ENCODE data around the gene TRAPPC3L.

TRAPPC3L gene

GRCh38 chr6:116530436-116530835, 15.0 kb downstream of the TRAPPC3L start:
- Histone ChIP-seq H3K4me2 (ENCODE audit: low read length) (0 out of 2 replicates have a peak overlapping the region, but pooled peaks have one; percentile 4), H3K27ac (ENCODE audit: low read length) (no peak overlapping the region), H3K9ac (ENCODE audit: low read length) (no peak overlapping the region)

DNA sequence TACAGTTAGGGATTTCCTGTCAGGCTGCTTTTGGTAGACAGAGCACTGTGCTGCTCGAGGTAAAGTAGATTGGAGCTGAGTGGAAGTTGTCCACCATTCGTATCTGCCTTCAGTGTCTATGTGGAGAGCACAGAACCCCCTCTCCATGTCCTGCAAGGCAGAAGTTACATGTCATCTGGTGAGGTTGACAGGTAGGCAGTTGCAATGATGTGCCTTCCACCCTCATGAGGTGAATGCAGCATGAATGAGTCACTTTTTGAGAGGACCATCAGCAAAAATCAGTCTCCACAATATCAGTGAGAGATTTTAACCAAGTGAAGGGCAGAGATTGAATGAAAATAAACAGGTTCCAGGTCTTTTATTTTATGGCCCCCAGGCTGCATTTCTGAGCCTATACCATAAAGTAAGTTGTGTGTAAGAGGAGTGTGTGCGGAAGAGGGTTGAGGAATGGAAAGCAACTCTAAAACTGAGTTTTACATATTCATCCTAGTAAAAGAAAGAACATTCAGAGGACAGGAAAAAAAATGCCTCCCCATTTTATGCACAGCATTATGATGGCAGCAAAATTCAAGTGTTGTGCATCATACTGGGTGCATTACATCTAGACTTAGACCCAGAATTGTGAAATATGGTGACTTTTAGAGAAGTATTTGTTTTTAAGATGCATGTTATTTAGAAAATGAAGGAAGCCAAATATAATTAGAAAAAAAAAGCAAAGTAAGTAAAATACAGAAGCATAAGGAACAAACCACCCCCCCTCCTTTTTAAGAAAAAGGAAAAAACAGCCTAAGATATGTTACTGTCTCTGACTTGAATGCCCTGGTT, 15.8 kb downstream of the TRAPPC3L start:
- no peaks in the 10 kb centered on the region for H3K27me3 ChIP-seq (ENCODE audit: low read depth, low read length)
- H2AFZ ChIP-seq (ENCODE audit: low read depth, low read length), result no peak overlapping the region
- no peaks in the 10 kb centered on the region for H3K9me3 ChIP-seq (ENCODE audit: insufficient read depth, low read length)
- no peak overlapping the region for H3K4me2 ChIP-seq (ENCODE audit: low read length)
- no peaks in the 10 kb centered on the region for H3K36me3 ChIP-seq (replicated peaks; ENCODE audit: low read depth, low read length)
- peaks cover 41% of the 10 kb centered on the region for H3K4me1 ChIP-seq (ENCODE audit: low read length)
- no peak overlapping the region for H3K4me3 ChIP-seq (ENCODE audit: low read length)
- no peak overlapping the region for H3K9ac ChIP-seq (ENCODE audit: low read length)
- no peak for TF ChIP-seq CTCF (IDR thresholded peaks at IDR 0.05; ENCODE audit: low read depth, low read length)
- H4K20me1 ChIP-seq (ENCODE audit: insufficient read depth, low read length), result no peaks in the 10 kb centered on the region
- no peak overlapping the region for H3K27ac ChIP-seq (ENCODE audit: low read length)
- H3K79me2 ChIP-seq (ENCODE audit: low read length), result no peaks in the 10 kb centered on the region

More at GRCh38 chr6:116530436-116530835, 15.0 kb downstream of the TRAPPC3L start:
- no peaks in the 10 kb centered on the region for H3K36me3 ChIP-seq (replicated peaks; ENCODE audit: low read depth, low read length)
- H4K20me1 ChIP-seq (ENCODE audit: insufficient read depth, low read length), result no peaks in the 10 kb centered on the region
- TF ChIP-seq CTCF (IDR thresholded peaks at IDR 0.05; ENCODE audit: low read depth, low read length) (no peak), EZH2phosphoT487 (IDR thresholded peaks at IDR 0.05; ENCODE audit: low read depth) (no peak)
- no peaks in the 10 kb centered on the region for H3K79me2 ChIP-seq (ENCODE audit: low read length)
- H3K9me3 ChIP-seq (ENCODE audit: insufficient read depth, low read length), result no peaks in the 10 kb centered on the region
- H3K4me1 ChIP-seq (ENCODE audit: low read length), result peaks cover 41% of the 10 kb centered on the region
- H3K27me3 ChIP-seq (ENCODE audit: low read depth, low read length), result no peaks in the 10 kb centered on the region
- H2AFZ ChIP-seq (ENCODE audit: low read depth, low read length), result no peak overlapping the region
- H3K4me3 ChIP-seq (ENCODE audit: low read length), result no peak overlapping the region

- Histone ChIP-seq H3K4me1 (ENCODE audit: low read length) (peaks cover 41% of the 10 kb centered on the region), H3K79me2 (ENCODE audit: low read length) (no peaks in the 10 kb centered on the region), H4K20me1 (ENCODE audit: insufficient read depth, low read length) (no peaks in the 10 kb centered on the region), H3K9me3 (ENCODE audit: insufficient read depth, low read length) (no peaks in the 10 kb centered on the region), H3K9ac (ENCODE audit: low read length) (no peak overlapping the region), H2AFZ (ENCODE audit: low read depth, low read length) (no peak overlapping the region), H3K27ac (ENCODE audit: low read length) (no peak overlapping the region), H3K36me3 (replicated peaks; ENCODE audit: low read depth, low read length) (no peaks in the 10 kb centered on the region), H3K27me3 (ENCODE audit: low read depth, low read length) (no peaks in the 10 kb centered on the region), H3K4me2 (ENCODE audit: low read length) (peak overlapping the region; percentile 32), H3K4me3 (ENCODE audit: low read length) (no peak overlapping the region)
- TF ChIP-seq EZH2phosphoT487 (IDR thresholded peaks at IDR 0.05; ENCODE audit: low read depth) (no peak), CTCF (IDR thresholded peaks at IDR 0.05; ENCODE audit: low read depth, low read length) (no peak)
Observed at GRCh38 chr6:116528780-116529179, 16.7 kb downstream of the TRAPPC3L start.

- H4K20me1 ChIP-seq (ENCODE audit: insufficient read depth, low read length), result no peaks in the 10 kb centered on the region
- no peaks in the 10 kb centered on the region for H3K79me2 ChIP-seq (ENCODE audit: low read length)
- H3K27me3 ChIP-seq (ENCODE audit: low read depth, low read length), result no peaks in the 10 kb centered on the region
- H3K9me3 ChIP-seq (ENCODE audit: insufficient read depth, low read length), result no peaks in the 10 kb centered on the region
- H3K4me1 ChIP-seq (ENCODE audit: low read length), result peaks cover 41% of the 10 kb centered on the region
- H3K4me2 ChIP-seq (ENCODE audit: low read length), result peak overlapping the region; percentile 37
- no peak overlapping the region for H3K27ac ChIP-seq (ENCODE audit: low read length)
- no peak overlapping the region for H3K4me3 ChIP-seq (ENCODE audit: low read length)
- H3K36me3 ChIP-seq (replicated peaks; ENCODE audit: low read depth, low read length), result no peaks in the 10 kb centered on the region
- no peak overlapping the region for H2AFZ ChIP-seq (ENCODE audit: low read depth, low read length)
- H3K9ac ChIP-seq (ENCODE audit: low read length), result no peak overlapping the region
- no peak for TF ChIP-seq CTCF (IDR thresholded peaks at IDR 0.05; ENCODE audit: low read depth, low read length)
- TF ChIP-seq EZH2phosphoT487 (IDR thresholded peaks at IDR 0.05; ENCODE audit: low read depth), result no peak
Observed at GRCh38 chr6:116528133-116528532, 17.4 kb downstream of the TRAPPC3L start.
